ENCODE results near the gene ANGPTL2.

The ANGPTL2 gene

DNA sequence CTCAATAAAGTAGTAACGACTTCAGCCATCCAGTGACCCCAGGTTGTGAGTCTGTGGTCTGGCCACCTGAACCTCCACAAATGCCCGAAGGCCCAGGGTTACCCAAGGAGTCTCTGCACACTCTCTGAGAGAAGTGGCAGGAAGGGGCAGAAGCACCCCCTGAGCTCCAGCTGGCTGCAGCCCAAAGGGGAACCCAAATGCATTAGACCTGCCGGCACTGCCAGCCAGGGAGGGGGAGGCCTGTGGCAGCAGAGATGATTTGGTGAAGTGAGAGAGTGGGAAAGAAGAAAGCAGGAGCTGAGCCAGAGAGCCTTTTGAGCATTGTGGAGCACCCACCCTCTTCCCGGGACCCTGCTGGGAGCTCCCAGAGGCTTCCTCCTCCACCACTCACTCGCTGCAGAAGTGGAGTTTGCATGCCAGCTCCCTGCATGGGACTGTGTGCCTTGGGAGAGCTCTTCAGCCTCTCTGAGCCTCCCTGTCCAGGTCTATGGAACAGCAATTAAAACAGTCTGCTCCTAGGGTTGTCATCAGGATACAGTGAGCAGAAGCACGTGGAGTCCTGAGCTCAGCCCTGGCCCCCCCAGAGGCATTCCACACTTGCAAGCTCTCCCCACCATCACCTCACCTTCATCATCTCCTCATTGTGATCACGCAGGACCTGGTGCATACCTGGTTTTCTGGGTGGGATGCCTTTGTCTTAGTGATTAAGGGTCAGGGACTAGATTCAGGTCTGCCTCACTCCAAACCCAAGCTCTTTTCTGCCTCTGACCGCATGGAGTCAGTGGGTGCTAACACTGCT is 13.8 kb upstream of the ANGPTL2 start:
- no peak for DNase-seq (ENCODE audit: low spot score)

DNA sequence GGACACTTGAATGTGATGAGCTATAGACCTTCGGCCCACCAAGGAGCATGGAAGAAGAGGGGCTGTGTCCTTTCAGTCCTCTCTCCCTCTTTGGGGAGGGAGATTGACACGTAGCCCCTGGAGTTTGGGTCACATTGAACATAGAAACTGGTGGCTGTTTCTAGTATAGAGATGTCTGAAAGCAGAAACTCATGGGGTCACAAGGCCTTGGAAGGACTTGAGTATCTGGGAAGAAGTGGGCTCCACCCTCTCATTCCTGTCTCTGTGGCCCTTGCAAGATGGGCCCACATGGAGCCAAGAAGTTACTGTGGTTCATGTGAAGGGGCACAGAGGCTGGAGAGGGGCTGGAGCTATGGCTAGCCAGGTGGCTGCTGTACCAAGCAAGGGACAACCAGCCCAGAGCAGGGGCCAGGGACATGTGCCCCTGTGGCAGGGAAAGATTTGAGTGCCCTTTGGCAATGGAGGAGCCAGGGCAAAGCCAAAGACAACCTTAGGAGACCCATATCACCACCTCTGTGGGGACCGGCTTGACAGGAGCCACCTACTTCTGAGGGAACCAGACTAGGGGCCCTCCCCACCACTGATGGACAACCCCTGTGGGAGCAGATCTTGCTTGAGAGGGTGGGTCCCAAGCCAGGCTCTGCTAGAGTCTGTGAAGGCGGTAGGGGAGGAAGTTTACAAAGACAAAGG is 12.8 kb upstream of the ANGPTL2 start:
- no peak for DNase-seq (ENCODE audit: low spot score)

DNA sequence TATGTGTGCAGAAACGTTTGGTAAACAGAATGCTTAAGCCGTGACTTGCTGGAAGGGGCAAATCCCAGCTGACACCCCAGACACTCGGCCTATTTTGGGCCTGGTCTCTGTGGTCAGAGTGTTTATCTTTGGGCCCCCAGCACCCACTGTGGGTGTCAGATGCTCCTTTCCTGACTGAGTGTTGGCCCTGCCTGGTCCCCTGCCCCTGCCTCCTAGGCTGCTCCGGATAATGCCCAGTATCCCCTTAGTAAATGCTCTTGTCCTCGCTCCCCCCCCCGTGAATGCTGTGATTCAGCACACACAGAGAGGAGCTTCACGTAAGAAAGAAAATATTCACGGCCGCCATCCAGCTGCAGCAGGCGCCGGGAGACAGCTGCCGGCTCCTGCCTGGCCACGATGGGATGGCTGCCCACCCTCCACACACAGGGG is 11.3 kb upstream of the ANGPTL2 start:
- no peak for DNase-seq (ENCODE audit: low spot score)

DNA sequence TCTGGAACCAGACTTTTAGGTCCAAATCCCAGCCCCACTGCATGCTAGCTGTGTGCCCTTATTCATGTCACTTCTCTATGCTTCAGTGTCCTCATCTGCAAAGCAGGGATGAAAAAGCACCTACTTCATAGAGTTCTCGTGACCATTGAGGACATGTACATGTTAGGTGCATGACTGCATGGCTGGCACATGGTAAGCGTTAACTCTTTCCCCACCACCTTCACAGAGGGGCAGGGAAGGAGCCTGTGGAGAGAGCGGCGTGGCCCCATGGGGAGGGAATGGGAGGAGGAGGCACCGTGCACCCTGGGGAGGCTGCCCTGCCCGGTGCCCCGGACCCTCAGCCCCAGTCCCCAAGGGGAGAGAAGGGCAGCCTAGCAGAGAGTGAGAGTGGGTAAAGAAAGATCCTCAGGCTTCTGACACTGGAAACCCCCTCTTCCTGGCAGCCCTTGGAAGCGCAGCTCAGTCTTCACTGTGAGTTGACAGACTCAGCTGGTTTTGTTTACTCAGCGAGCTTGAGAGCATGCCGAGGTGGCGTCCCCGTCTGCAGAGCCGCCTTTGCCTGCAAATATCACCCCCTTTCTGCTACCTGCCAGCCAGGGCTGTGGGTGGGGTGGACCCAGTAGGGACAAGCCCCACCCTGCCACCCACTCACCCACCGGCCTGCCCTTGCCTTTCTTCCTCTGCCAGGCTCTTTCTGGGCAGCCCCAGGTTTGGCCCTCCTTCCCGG is 10.6 kb upstream of the ANGPTL2 start:
- no peak for DNase-seq (ENCODE audit: low spot score)

DNA sequence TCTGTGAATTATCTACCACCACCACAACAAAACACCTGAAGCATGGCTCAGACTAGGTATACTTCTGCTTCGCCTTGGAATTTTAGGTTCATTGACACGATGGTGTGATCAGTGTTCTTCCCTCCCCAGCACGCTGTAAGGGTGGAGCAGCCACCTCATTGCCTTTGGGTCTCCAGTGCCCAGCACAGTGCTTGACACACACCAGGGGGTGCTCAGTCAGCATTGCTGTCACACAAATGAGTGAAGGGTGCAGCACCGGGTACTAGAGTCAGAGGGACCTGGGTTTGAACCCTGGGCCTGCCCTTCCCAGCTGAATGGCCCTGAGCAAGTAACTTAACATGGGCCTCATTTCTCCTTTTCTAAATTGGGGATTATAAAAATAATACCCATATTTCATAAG is 9.9 kb upstream of the ANGPTL2 start:
- DNase-seq (ENCODE audit: low spot score) = no peak

DNA sequence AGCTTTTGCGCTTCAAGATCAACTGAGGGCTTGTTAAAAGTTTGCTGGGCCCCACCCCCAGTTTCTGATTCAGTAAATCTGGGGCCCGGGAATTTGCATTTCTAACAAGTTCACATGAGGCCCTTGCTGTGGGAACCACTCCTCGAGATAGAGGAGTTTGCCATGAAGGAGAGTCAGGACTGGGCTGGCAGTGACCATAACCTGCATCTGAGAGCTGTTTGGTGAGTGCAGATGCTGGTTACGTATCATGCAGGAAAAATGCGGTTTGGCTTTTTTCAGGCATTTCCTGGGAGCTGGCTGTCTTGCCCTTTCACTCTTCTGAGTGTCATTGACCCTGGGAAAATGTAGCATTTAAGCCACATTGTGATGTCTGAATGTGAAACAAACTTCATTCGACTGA is 9.4 kb upstream of the ANGPTL2 start:
- DNase-seq (ENCODE audit: low spot score) = no peak

DNA sequence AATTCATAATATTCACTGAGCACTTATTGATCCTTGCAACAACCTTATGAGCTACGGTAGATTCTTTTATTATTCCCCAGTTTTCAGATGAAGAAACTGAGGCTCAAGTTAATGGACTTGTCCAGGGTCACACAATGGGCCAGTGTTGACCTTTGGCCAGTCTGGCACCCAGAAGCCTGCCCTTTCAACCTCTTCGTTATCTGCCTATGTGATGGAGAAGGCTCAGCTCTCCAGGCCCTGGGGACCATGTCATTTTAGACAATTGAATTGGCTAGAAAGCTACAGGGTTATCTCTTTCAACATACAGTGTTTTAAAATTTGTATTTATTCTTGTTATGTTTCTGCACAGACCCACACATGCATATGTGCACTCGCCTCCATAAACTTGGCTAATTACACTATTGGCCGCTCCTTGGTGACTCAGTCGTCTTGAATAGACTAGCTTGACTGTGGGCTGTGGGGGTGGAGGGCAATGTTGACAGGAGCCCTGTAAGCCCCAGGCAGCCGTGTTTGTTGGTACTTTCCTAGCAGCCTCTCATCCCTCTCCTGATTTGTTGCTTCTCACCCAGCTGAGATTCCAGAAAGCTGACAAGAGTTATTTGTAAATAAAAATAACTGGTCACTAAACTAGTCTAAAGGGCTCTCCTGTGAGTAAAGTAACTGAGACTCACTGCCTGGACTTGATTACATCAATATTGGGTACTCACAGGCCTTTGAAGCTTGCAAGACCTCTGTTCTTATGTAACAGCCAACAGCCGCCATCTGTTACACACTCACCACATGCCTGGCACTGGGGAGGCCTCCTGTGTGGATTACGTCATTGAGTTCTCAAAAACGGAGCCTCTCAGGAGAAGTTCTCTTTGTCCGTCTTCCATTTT is 8.5 kb upstream of the ANGPTL2 start:
- DNase-seq (ENCODE audit: low spot score) = no peak

DNA sequence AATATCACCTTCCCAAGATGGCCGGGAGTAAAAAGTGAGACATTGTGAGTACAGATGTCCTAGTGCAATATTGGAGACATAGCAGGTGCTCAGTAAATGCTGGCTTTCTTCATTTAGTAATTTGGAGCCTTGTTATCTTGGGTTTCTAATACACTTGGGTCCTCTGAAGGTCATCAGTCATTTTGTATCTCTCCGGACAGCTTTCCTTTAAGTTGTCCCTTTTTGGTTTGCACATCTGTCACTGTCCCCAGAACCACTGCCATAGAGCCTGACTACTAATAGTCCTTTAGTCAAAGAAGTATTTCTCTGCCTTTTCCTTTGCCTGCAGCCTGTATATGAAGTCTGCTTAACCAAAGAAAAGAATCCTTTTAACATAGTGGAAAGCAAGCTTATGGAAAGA is 7.8 kb upstream of the ANGPTL2 start:
- no peak for DNase-seq (ENCODE audit: low spot score)

DNA sequence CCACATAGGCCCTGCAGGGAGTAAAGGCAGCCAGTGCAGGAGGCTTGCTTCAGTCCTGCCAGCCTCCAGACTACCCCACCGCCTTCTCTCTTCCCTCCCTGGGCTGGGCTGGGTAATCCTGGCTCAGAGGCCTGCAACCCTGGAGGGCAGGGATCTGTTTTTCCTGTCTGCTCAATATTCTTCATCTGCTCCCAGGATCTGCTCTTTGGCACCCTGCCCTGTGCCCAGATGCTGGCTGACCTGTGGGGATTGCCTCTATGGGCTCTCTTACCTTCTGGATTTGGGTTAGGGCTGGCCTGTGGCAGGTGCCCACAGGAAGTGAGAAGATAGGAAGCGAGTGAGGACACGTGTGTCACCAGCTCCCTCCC is 7.3 kb upstream of the ANGPTL2 start:
- DNase-seq (ENCODE audit: low spot score) = no peak

DNA sequence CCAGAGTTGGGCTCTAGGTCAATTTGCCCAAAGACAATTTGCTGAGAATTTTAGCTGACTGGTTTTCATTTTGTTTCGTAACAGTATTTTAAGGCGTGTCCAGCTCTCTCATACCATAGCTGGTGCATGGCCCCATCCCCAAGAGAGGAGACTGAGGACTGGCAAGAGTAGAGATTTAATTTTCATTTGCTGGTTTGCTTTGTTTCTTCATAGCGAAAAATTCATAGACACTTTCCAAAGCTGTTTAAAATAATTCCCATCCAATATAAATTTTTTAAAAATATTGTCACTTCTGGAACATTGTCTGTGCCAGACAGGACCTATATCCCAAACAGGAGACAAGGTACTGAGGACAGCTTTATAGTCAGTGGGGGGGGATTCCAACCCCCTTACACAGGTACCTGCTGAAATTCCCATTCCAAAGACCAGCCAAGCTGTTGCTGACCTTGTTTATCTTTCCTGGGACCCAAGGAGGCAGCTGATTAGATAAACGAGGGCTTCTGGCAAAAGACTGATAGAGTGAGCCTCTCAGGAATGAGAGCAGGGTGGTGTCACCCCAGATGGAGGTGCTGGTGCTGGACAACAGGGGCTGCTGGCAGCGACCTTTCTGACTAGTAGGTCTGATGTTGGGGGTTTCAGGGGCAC is 6.8 kb upstream of the ANGPTL2 start:
- DNase-seq (ENCODE audit: low spot score) = no peak

DNA sequence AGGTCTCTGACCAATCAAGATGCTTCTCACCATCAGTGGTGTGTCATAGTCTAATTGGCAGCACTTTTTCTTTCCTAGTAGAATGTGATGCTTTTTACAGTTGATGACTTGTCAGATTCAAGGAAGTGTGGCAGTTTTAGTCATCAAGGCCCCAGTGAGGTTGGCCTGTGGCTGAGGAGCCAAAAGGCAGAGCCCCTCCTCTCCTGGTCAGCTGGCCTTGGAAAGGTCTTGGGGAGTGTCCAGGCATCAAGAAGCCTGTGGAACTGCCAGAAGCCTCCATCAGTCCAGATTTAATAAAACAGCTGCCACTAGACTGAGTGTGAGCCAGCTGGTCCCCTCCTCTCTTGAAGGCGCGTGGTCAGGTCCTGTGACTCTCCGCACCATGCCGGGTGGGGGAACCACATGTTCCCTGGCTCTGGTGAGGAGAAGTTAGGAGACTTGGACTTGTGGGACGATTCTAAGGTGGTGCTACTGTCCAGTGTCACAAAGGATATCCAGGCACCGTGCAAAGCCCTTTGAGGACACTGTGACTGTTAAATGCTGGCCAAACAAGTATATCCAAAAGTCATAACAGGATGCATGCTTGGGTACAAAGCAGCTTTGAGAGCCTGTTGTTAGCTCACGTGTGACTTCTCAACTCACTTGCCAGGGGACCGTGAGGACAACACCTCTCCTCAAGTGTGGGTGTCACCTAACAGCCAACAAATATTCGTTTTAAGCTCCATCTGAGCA is 6.1 kb upstream of the ANGPTL2 start:
- DNase-seq (ENCODE audit: low spot score) = no peak

DNA sequence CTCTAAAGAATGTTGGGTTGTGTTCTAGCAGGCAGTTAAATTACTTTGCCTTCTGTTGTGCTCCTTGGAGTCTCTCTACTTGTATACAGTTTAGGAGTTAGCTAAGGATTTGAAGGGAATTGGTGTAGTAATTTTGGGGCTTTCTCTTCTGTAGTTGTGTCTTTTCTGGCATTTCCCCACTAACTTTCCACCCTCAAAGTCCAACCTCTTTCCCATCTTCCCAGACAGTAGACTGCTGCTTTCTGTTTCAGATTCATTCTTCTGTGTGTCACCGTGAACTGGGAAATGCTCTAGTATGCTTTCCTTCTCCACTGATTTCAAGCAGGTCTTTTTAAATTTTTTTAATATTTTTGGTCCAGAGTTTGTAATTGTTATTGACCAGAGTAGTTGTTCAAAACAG is 4.5 kb upstream of the ANGPTL2 start:
- no peak for DNase-seq (ENCODE audit: low spot score)

DNA sequence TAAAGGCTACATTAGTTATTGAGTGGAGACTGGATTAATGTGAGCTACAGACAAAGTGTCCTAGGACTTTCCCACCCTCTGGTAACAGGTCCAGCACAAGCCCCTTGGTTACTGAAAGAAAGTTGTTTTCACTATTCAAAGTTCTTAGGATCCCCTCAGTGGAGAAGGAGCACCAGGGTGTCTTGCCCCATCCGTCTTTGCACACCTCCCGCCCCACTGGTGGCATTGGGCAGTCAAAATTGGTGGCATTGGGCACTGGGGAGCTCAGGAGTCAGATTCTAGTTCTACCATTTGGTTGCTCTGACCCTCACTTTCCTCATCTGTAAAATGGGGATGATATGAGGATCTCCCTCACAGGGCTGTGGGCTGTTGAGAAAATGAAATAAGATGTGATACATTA is 2.4 kb upstream of the ANGPTL2 start:
- no peak for DNase-seq (ENCODE audit: low spot score)

DNA sequence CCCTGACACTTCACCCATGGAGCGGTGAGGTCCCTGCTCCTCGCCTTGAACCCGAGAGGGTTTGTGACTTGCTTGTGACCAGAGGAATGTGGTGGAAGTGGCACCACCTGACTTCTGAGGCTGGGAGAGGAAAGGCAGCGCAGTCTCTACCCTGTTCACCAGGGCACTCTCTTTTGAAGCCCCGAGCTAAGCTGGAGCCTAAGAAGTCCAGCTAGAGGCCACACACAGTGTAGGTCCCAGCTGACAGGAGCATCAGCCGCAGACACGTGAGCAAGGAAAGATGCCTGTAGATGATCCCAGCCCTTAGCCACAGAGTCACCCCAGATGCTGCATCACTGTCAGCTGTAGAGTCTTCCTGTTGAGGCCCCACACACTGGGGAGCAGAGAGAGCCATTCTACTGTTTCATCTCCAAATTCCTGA is 1.7 kb upstream of the ANGPTL2 start:
- DNase-seq (ENCODE audit: low spot score) = no peak

DNA sequence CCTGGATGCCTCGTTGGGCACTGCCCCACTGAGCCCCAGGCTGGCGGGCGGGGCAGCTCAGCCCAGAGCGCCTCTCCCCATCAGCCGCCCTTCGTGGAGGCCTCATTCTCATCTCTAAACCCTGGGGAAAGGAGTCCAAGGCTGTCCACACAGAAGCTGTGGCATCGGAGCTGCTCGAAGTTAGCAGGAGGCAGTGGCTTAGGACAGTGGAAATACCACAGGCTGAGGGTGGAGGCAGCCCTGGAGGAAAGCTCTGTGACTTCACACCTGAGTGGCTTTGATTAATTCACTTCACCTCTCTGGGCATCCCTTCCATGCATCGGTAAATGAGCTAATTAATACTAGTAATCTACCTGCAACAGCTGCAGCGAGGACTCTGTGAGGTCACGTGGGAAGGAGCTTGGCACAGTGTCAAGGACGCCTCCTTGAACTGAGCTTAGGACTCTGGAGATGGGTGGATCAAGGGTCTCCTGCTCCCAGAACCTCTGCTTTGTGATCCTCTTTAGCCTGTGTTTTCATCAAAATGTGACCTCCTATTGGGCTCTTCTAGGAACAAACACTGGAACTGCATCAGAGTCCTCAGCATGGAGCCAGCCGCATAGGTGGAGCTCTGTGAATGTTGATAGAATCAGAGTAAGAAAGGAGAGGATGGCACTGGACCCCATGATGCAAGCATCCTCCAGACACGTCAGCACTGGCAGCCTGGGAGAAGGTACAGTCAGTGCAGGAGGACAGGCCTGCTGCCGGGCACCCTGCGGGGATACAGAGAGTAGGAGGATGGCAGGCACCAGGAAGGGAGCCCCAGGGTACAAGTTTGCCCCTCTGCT is 842 bp upstream of the ANGPTL2 start:
- DNase-seq (ENCODE audit: low spot score) = no peak

DNA sequence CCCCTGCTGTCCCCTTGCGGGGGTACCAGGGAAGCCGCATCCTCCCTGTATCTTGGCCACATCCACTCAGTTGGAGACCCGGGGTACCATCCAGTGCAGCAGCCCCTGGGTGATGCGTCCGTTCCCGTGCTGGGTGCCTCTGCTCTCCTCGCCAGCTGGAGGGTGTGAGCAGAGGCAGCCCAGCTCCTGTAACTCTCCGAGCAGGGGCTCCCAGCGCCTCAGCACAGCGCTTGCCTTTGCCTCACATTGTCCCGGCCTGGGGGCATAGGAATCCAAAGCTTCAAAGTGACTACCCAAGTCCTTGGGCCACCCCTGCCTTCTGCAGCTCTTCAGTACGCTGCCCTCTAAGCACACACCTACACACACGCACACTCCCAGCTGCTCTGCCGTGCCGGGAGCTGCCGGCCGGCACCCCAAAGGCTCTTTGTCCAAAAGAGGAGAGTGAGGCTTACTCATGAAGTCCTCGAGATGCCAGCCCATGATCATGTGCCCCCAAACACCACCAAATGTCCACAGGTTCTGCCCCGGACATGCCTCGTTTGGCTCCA is 733 bp downstream of the ANGPTL2 start:
- no peak for DNase-seq (ENCODE audit: low spot score)

DNA sequence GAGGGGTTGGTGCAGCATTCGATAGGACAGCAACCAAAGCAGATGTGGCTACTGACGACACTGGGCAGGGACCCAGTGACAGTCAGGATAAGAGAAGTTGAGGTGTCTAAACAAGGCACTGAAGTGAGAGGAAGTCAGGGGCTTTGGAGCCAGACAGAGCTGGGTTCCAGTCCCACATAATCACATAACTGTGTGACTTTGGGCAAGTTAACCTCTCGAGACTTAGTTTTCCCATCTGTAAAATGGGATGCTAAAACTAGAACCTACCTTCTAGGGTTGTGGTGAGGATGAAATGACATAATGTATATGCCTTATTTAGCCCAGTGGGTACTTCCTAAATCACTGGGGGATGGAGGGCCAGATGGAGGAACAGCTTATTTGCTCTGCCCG is 3.1 kb downstream of the ANGPTL2 start:
- no peak for DNase-seq (ENCODE audit: low spot score)

DNA sequence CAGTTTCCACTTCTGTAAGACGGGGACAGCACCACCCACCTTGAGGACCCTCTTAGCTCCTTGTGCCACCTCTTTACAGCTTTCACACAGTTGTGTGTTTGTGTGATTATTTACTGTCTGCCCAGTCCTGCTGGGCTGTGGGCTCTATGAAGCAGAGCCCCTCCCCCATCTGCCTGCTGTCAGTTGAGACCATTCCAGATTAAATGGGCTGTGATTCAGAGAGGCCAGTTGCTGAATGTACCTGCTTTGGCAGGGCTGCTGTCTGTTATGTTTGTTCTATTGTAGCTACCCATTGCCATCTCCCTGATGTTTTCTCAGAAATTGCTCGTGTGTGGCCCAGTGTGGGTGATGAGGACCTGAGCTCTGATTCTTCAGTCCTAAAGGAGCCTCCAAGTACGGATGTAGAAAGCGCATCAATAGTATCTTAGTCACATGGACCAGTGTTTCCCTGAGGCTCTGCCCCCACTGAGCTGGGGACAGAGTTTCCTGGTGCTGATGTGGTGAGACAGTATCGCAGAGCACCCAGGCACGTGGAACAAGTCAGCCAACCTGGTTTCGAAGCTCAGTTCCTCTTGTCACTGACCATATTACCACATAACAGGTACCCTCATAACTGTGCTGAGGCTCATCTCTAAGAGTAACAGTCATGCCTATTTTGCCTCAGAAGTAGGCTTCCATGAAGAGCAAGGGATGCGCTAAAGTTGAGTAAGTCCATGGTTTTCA is 3.7 kb downstream of the ANGPTL2 start:
- DNase-seq (ENCODE audit: low spot score) = no peak

DNA sequence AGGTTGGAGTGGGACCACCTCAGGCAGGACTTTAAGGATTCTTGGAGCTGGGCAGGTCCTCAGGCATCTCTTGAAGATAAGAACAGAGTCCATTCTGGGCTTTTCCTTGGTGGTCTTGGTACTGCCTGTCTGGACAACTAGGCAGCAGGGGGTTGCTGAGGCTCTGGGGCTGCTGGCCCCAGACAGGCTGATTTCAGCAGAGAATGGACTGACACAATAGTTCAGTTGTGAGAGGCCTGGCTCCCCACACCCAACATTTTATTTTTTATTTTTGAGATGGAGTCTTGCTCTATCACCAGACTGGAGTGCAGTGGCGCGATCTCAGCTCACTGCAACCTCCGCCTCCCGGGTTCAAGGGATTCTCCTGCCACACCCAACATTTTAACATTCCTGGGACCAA is 4.6 kb downstream of the ANGPTL2 start:
- DNase-seq (ENCODE audit: low spot score) = no peak
